Measurements from ENCODE around the gene C2orf76.

The C2orf76 gene

DNA sequence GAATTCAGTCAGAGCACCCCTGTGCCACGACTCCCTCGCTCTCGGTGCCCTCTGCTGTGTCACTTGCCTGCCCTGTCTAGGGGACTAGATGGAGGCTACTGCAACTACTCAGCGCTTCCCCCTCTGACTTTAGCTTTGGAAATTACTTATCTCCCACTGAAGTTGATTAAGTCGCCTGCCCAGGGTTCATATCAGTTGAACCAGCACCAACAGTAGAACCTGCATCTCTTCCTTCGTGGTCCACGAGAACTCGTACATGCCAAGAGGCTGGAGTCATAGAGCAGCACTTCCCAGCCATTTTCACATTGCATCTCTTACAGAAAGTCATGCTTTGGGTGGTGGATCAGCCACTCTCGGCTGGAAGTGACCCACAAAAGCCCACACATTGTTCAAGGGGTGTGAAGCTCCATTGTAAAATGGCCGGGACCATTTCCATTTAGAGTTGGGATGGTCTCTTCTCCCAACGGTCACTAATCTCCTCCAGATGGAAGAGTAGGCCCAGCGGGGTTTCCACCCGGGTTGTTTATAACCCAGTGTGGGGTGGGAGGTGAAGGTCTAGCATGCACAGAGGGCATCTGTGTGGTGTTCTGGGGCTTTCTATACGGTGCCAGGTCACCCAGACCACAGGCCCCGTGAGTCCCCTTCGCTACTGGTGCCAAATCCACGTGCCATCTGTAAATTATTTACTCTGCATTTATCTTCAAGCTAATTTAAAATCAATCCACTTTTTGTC lies 105.0 kb downstream of the C2orf76 start:
- DNase-seq: no peak

DNA sequence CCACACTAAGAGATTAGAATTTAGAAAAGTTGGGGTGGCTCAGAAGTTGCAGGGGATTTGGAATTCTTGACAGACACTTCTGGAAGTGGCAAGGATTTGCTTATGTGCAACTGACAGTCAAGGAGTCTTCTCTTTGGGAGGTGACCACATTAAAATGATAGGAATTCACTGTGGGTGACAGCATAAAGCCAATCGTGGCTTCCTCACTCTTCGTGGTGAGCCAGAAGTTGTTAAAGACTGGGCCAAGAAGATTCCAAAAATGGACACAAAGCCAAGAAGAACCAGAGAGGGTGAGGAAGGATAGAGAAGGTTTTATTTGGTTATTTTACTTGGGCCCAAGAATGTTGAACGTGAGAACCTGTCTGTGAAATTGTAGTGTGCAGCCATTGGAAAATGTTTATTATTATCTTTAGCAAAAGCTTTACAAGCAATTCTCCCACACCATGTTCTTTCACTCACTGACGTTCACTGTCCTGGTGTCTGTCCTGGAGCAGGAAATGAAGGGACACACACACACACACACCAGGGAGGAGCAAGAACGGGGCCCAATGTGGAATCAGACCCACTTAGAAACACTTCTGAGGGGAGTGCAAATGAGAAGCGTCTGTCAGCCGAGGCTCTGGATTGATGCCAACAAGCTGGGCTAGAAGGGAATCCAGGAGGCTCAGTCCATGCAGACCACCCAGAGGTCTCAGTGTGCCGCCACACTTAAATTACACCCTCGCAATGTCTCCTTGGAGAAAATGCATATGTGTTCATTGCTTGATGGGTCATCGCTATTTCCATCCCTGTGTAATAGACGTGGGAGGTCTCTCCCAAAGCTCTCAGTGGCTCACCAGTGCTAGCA lies 105.8 kb downstream of the C2orf76 start:
- no peak for DNase-seq

DNA sequence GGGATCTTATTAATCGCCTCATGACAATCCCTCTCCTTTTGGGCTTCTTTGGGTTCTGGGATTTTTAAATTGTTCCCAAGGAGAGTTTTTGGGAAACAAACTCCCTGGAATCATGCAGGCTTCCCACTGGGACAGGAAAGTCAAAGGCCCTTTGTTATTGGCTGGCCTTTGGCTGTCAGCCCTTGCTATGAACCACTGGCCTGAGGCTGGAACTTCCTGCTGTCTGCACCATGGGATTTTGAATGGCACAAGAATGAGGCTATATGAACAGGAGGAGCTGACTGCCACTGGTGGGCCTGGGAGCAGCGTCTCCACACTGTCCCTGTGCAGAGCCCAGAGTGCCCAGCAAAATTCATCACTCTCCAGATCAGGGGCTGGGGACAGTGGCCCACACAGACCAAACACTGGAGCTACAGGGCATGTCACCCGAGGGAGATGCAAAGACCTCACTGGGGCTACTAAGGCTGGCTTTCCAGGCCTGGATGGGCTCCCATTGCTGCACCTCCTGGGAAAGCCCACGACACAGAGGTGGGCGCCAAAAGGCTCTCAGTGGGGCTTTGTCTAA lies 107.3 kb downstream of the C2orf76 start:
- DNase-seq: no peak

DNA sequence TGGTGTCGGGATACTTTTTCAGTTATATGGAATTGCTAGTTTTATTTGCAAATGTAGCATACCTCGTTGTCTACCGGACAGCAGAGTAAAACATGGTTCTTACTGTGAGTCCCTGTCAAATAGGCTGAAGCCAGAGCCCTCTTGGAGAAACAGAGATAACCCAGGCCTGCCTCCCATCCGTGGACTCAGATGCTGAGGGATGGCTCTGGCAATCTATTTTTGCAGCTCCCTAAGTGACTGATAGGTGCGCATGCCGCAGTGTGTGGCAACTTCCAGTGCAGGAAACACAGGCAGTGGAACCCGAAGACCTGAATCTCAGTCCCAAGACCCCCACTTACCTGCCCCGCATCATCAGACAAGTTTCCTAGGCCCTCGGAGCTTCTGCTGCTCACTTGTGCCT lies 109.4 kb downstream of the C2orf76 start:
- no peak for DNase-seq

DNA sequence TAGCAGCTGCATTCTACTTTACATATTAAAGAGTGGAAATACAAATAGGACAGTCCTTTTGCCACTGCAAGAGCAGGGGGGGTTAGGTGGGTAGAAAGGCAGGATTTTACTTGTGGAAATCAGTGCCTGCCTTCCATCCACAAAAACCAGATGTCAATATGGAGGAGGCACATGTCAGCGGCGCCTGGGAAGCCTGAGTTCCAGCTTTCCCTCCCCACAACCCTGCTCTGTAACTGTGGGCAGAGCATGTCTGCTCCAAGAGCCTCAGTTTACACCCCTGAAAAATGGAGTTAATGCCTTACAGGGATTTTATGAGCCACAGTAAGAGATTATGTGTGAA lies 110.1 kb downstream of the C2orf76 start:
- no peak for DNase-seq

DNA sequence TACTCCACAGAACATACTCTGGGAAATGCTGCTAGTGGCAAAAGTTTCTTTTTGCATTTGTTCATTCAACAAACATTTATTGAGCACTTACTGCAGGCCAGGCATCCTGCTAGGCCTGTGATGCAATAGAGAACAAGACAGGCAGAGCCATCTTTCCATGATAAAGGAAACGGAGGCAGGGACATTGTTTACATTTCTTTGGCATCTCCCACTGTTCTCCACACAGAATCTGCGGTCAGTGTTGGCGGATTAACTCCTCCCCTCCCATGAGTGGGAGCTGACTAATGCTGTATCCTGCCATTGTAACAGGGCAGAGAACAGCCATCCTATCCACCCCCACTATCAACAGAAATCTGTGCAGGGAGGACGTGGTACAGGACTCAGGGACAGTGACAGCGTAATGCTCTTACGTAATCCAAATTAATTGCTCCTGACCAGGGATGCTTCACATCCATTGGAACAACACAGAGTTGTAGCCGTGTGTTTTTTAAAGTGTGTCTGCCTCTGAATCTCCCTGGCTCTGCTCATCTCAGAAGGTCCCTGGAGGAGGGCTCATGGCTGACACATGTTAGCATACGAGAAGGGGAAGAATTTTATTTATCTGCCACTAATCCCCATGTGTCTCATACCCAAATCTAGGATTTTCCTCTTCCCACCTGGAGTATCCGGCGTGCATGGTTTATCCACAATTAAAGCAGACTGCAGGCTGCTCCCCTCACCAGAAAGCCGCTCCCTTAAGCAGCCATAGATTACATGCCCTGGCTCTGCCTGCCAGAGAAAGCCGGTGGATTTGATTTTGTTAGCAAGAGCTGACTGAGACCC lies 110.7 kb downstream of the C2orf76 start:
- no peak for DNase-seq

DNA sequence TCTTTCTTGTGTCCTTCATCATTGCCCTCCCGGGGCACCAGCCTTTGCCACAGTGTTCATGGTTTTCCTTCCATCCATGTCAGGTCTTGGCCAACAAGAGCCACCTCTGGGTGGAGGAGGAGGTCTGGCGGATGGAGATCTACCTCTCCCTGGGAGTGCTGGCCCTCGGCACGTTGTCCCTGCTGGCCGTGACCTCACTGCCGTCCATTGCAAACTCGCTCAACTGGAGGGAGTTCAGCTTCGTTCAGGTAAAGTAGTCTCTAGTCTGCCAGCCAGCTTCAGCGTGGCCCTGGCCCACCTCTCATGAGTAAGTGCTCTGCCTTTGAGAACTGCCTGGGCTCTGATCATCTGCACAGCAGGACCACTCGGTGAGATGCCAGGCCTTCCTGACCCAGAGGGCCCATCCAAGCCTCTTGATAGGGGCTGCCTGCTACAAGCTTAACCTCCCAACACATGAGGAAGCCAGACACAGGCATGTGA lies 112.0 kb downstream of the C2orf76 start:
- DNase-seq: no peak

DNA sequence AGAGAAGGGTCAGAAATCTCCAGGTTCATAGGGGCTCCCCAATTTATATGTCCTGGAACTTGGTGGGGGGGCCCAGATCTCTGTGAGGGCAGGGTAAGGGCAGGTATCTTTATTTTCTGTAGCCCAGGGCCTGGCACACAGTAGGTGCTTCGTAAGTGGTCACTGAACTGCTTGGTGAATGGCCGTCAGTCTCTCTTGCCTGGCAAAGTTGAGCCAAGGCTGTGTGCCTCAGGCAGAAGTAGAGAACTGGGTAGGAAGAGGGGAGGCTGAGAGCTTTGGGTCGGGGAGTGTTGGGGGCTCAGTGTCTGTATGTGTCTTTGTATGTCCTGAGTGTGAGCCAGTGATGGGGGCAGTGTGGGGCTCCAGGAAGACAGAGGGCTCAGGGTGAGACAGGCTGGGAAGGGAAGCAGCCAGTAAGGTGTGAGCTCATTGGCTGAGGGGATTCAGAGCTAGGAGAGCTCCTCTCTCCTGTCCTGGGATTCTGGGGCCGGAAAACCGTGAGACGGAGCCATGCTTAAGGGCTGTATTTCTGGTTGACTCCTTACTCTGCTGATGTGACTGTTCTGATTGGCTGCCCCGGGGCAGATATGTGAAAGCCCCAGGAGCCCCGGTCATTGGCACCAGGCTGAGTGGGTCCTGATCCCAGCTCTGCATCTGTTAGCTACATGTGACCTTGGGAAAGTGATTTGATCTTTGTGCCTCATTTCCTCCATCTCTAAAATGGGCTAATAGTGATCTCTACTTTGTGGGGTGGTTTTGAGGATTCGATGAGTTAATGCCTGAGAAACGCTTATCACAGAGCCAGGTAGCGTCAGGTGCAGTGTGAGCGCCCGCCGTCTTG lies 112.7 kb downstream of the C2orf76 start:
- DNase-seq: no peak

DNA sequence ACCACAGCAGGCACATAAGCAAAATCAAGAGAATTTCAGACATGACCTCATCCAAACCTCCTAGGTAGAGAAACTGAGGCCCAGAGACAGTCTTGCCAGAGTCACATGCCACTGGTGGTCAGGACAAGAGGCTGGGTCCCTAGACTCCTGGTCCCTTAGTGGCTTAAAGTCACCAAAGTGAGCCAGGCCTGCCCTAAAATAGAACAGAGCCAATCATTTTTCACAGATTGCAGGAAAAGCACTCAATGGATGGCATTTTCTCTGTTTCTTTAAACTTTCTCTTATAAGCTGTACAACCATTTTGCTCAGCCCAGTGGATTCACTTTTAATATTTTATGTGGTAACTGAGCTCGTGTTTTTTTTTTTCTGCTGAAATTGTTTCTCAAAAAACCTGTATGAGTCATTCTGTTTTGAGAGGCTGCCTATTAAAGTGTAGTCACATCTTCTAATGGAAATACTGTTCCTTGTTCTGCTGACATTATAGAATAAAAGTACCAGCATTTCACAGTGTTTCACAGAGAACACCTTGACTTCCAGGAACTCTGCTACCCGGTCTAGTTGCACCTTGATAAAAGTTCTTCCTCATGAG lies 113.4 kb downstream of the C2orf76 start:
- no peak for DNase-seq
